Kidney (tissue), 14 donors: Measurements from ENCODE around the gene BARHL1. TPM values are rescaled to one million over a fixed set of nuclear protein-coding genes. Genes with fewer than 3 reads are reported as not detected.

Source experiments
- DNase-seq, 5 donors: peaks; one replicate each; pipeline ENCODE4 v3.0.0-alpha.2; 2013 to 2020
- FAIRE-seq: peaks from 2 replicates; lab custom pipeline; 2012; peaks lifted over from hg19 to GRCh38; lab: Jason Lieb, UNC
- H3K27ac ChIP-seq, 2 donors: one replicate each; pipeline ENCODE4 v1.7.0; 2013; ENCODE audit warnings: low read depth in 2 of 2, low read length in 2 of 2, inconsistent platforms in 1 of 2
- H3K27me3 ChIP-seq: one replicate; pipeline ENCODE4 v1.7.1; 2013; ENCODE audit warnings: low read length, inconsistent platforms; ENCODE audit not compliant: control insufficient read depth, insufficient read depth
- H3K36me3 ChIP-seq, 3 donors: one replicate each; pipeline versions ENCODE4 v1.7.0 to v1.7.1; 2013; ENCODE audit warnings: low read length in 3 of 3, control low read depth in 1 of 3, inconsistent platforms in 1 of 3; ENCODE audit not compliant: insufficient read depth in 3 of 3, control insufficient read depth in 2 of 3
- H3K4me1 ChIP-seq, 3 donors: one replicate each; pipeline versions ENCODE4 v1.7.0 to v1.7.1; 2013; ENCODE audit warnings: low read length in 3 of 3, inconsistent platforms in 1 of 3, low read depth in 1 of 3; ENCODE audit not compliant: control insufficient read depth in 2 of 3, insufficient read depth in 2 of 3
- H3K4me3 ChIP-seq, 3 donors: one replicate each; pipeline versions ENCODE4 v1.7.0 to v1.8.1; 2013; ENCODE audit warnings: low read length in 3 of 3, control low read depth in 1 of 3, inconsistent platforms in 1 of 3
- H3K9ac ChIP-seq, 3 donors: one replicate each; pipeline versions ENCODE4 v1.7.0 to v1.7.1; 2013; ENCODE audit warnings: low read length in 3 of 3, control low read depth in 1 of 3, inconsistent platforms in 1 of 3
- H3K9me3 ChIP-seq, 3 donors: one replicate each; pipeline versions ENCODE4 v1.7.0 to v1.7.1; 2013; ENCODE audit warnings: low read length in 3 of 3, control low read depth in 1 of 3, inconsistent platforms in 1 of 3; ENCODE audit not compliant: control insufficient read depth in 2 of 3, insufficient read depth in 1 of 3
- CTCF ChIP-seq: IDR thresholded peaks from 3 replicates; pipeline ENCODE4 v1.5.1; 2012; ENCODE audit warnings: mild to moderate bottlenecking, moderate library complexity, borderline replicate concordance; ENCODE audit not compliant: insufficient read depth; ENCODE audit errors: extremely low read depth
- intact Hi-C: fragments of 100-400 bp; cut with DNase I; formaldehyde crosslinking; loops from one replicate; pipeline ENCODE4 v1.11.1; 2022
- polyA plus RNA-seq: library from polyadenylated mRNA; stranded (reverse); fragments of 350-450 nt; fragmentation: Illumina TruSeq; extraction: RNeasy Lipid Tissue Mini Kit (QIAGEN cat#74804); gene quantifications from one replicate; pipeline ENCODE4 v1.2.3, GENCODE V29; 2014; ENCODE audit warnings: low read depth, low replicate concordance; ENCODE audit not compliant: insufficient read depth
- total RNA-seq: library from RNA; stranded (reverse); fragmentation: NEBNext Ultra II Directional; extraction: Animal tissue kit (Norgen Biotek cat#: 25700); gene quantifications from one replicate; pipeline ENCODE4 v1.2.1, GENCODE V29; 2021
- donor health status: control.
- donor health status: control.
- donor health status: control.
- donor health status: control.
- donor health status: control.
- donor health status: DM: yes; HTN: yes; CAD: no.
- donor health status: Normal renal cell carcinoma (clear cell type).

Gene BARHL1
- total and polyA plus RNA-seq, 2 donors from 2014 or later: not detected

GRCh38 chr9:132637351-132637750 lies 54.9 kb downstream of the BARHL1 start:
- no peaks in the 10 kb centered on the region for H3K4me1 ChIP-seq
- no peak overlapping the region for H3K9ac ChIP-seq
- no peaks in the 10 kb centered on the region for H3K27me3 ChIP-seq
- intact Hi-C loops: no loop called here
- DNase-seq (no peak), FAIRE-seq (no peak)
- no peak overlapping the region for H3K27ac ChIP-seq
- H3K9me3 ChIP-seq: no peaks in the 10 kb centered on the region
- H3K36me3 ChIP-seq: peaks cover 3 to 33% (median 21%) of the 10 kb centered on the region in 3 donors
- TF ChIP-seq CTCF: no peak
- H3K4me3 ChIP-seq: no peak overlapping the region

GRCh38 chr9:132637801-132638200 lies 55.4 kb downstream of the BARHL1 start:
- no peak overlapping the region for H3K9ac ChIP-seq
- no peak overlapping the region for H3K27ac ChIP-seq
- intact Hi-C loops: no loop called here
- FAIRE-seq (no peak), DNase-seq (no peak)
- H3K4me1 ChIP-seq: no peaks in the 10 kb centered on the region
- peaks cover 3 to 33% (median 21%) of the 10 kb centered on the region in 3 donors for H3K36me3 ChIP-seq
- no peak overlapping the region for H3K4me3 ChIP-seq
- no peaks in the 10 kb centered on the region for H3K9me3 ChIP-seq
- no peaks in the 10 kb centered on the region for H3K27me3 ChIP-seq
- no peak for TF ChIP-seq CTCF

- H3K9me3 ChIP-seq: no peaks in the 10 kb centered on the region
- H3K27me3 ChIP-seq: no peaks in the 10 kb centered on the region
- H3K4me3 ChIP-seq: no peak overlapping the region
- TF ChIP-seq CTCF: no peak
- DNase-seq (no peak), FAIRE-seq (no peak)
- peaks cover 3 to 36% (median 19%) of the 10 kb centered on the region in 3 donors for H3K36me3 ChIP-seq
- H3K27ac ChIP-seq: no peak overlapping the region
- no peaks in the 10 kb centered on the region for H3K4me1 ChIP-seq
- intact Hi-C loops: no loop called here
- no peak overlapping the region for H3K9ac ChIP-seq
Measured at GRCh38 chr9:132638240-132638639, 55.8 kb downstream of the BARHL1 start.

GRCh38 chr9:132639322-132639721 lies 56.9 kb downstream of the BARHL1 start:
- Histone ChIP-seq H3K4me3 (no peak overlapping the region), H3K4me1 (no peaks in the 10 kb centered on the region), H3K36me3 (peaks cover 3 to 40% (median 19%) of the 10 kb centered on the region in 3 donors), H3K9ac (no peak overlapping the region), H3K9me3 (no peaks in the 10 kb centered on the region), H3K27me3 (no peaks in the 10 kb centered on the region), H3K27ac (no peak overlapping the region)
- intact Hi-C loops: no loop called here
- FAIRE-seq (no peak), DNase-seq (no peak)
- no peak for TF ChIP-seq CTCF
